HG02642 (cell line): ENCODE measurements around the gene CTBP2.

Experiments
- ATAC-seq: cut with Tn5 transposase; IDR thresholded peaks from one replicate; pipeline ENCODE4 v1.9.1; 2021; ENCODE audit warnings: mild to moderate bottlenecking; ENCODE audit not compliant: unreplicated experiment, poor library complexity

Gene CTBP2

DNA sequence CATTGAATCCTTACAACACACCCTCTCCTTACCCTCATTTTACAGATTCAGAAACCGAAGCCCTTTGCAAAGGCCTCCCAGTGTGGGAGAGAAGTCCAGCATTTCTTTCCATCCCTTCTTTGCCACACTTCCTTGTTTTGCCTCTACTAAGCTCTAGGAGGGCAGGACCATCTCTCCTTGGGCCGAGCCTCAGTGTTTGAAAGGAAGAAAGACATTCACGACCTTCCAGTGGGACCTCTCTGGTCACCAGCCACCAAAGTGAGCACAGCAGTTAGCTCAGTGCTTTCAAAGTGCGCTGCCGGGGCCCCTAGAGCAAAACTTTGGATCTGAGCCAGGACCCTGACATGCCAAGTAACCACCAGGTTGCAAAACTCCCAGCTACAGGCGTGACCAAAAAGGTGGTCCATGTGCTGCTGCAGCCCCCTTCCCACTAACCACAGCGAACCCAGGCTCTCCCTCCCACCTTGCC, 12.4 kb downstream of the CTBP2 start:
- no peak for ATAC-seq

DNA sequence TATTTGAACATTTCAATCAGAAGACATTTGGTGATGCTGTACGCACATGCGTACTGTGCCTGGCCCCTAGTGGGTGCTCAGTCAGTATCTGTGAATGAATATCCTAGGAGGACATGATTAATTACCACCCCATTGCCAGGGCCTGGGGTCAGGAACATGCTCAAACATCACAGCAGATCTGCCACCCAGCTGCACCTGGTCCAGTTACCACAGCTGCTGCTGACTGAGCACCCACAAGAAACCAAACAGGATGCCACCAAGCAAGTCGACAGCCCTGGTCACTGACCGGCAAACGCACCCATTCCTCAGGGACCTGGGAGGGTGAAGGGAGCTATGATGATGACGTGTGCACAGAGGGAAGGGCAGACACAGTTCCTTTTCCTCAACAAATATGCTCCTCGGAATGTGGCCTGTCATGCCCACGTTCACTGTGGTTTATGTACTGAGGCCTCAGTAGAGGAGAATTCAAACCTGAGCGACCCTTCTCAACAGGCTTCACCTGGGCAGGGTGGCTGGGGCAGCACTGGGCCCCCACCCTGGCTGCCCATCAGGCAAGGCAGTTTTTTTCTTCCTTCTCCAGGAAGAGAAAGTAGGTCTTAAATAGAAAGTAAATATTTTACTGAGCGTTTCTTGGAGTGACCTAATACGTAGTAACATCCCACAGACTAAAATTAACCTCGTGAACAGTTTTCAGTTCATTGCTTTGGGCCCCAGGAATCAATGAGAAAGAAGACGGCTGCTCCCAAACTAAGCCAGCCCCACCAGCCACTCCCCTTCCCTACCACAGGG, 13.4 kb downstream of the CTBP2 start:
- ATAC-seq, result no peak

DNA sequence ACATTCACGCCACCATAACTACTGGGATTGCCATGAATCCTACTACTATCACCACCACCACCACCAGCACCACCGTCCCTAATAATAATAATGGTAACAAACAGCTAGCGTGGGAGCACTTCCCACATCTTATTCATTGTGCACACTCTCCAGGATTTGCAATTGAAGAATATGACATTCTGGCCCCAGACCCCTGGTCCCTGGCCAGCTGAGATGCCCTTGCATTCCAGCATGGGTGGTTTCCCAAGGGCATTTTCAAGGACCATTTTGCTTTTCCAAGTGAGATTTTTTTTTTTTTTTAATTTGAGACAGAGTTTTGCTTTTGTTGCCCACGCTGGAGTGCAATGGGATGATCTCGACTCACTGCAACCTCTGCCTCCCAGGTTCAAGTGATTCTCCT, 14.7 kb downstream of the CTBP2 start:
- ATAC-seq, result no peak

DNA sequence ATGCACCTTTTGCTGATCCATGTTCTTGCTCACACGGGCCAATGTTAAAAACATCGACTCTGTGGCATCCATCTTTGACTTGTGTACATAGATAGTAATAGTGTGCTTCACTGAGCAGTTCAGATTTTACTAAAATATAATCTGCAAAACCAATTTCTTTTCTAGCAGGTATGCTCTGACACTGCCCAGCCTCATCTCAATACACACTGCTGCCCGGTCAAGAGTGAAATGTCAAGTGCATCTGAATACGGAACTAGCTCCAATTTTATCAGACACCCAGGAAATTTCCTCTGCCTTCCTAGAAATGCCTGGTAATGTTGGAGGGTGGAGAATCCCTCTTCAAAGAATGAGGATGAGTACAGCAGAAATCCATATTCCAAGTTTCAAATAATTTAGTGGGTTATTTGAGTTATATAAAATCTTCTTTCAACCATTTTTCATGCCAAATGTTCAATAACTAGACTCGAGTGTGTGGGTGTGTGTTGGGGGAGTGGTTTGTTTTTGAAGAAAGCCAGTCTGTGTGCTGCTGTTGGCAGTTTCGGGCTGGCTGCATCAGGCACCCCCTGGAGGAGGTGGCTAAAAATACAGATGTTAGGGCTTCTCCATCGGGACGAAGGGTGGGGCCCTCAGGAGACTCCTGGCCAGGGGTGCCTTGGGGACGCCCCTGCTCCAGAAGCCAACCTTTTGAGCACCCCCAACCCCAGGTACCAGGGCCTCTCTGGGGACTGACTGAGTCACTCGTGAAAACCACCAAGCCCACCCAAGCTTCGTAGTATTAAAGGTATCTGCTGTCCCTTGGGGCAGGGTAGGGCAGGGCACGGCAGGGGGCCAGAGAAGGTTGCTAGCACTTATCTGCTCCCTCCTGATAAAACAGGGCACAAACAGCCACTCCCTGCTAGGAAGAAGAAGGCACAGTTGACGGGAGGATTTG, 15.4 kb downstream of the CTBP2 start:
- ATAC-seq, result no peak

DNA sequence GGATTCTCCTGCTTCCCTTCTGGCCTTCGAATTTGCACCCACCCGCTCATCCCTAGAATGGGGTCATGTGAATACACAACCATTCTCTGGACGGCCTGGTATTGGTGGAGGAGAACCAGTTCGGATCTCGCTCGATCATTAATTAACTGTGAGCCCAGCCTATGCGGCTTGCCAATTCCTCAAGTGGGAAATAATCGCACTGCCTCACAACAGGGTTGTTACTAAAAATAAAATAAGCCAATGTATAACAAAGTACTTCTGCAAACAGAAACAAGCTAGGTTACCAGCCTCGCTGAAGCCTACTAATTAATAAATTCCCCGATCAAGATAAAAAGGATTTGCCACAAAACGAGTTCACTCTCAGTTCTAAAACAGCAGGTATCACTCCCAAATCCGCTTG, 16.2 kb downstream of the CTBP2 start:
- no peak for ATAC-seq

DNA sequence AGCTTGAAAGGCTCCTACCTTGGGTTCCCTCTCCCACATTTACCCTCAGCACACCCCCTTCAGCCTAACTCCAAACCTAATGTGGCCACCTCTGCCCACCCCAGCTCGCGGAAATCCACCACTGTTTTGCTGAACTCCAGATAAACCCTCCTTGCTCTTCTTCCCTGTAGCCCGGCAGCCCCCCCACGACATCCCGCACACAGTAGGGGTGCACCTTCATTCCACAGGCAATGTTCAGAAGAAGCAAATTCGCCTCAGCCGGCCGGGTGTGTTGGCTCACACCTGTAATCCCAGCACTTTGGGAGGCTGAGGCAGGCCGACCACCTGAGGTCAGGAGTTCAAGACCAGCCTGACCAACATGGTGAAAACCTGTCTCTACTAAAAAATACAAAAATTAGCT, 17.4 kb downstream of the CTBP2 start:
- no peak for ATAC-seq

DNA sequence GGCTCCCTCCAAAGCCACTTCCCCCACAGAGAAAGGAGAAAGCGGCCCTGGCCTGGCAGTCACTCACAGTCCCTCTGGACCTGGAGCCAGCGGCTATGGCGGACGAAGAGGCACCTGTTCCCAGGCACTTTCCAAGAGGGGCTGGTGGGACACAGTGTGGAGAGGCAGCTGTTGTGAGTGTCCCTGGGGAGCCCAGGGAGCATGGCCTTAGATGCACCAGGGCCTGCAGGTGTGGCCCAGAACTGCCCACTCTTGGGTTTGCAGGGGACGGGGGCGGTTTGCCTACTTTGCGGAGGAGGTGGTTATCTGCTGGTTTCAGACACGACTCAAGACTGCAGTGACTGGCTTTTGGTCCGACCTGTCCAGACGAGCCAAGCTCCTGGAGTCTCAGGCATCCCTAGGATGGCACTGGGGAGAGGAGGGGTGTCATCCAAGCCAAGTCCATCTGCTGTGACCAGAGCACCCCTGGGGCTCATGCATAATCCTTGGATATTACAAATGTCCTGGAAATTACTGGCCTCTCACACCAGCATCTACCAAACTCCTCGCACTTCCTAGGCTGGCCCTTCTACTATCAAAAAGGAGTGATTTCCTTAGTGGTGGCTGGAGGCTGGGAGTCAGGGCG, 18.4 kb downstream of the CTBP2 start:
- ATAC-seq, result no peak

DNA sequence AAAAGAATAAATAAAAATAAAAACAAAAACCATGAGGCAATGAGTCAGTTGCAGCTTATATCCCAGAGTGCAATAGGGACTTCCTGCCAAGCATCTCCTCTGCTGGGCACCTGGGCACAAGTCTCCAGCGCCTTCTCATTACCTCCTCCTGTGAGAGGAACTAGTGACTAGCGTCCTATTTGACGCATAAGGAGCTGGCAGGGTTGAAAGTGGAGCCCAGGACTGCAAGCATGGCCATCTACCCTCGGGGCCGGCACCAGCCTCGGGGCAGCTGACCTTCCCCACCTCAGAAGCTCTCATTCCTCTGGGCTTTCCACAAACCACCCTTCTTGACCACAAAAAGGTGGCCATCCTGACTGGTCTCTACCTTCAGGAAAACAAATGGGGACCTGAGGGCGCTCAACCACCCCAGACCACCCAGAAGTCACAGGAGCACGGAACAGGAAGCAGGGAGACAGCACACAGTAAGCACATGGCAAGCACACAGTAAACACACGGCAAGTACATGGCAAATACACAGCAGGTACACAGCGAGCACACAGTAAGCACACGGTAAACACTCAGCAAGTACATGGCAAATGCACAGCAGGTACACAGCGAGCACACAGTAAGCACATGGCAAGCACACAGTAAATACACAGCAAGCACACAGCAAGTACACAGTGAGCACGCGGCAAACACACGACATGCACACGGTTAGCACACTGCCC, 19.1 kb downstream of the CTBP2 start:
- ATAC-seq, result no peak

DNA sequence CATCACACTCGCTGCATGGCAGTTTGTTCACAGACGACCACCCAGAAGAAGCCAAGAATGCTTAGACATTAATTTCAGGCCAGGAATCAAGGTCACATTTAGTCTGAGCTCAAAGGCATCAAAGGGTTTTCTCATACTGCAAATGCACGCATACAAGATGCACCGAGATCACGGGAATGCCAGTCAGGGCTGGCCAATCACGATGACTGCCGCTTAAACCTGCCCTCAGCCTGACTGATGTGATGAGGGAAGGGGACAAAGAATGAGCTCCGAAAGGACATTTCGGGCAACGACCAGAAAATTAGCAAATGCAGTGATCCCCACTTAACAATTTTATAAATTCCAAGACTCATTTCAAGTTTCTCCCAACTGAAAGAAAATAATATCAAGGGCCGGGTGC, 20.2 kb downstream of the CTBP2 start:
- no peak for ATAC-seq

DNA sequence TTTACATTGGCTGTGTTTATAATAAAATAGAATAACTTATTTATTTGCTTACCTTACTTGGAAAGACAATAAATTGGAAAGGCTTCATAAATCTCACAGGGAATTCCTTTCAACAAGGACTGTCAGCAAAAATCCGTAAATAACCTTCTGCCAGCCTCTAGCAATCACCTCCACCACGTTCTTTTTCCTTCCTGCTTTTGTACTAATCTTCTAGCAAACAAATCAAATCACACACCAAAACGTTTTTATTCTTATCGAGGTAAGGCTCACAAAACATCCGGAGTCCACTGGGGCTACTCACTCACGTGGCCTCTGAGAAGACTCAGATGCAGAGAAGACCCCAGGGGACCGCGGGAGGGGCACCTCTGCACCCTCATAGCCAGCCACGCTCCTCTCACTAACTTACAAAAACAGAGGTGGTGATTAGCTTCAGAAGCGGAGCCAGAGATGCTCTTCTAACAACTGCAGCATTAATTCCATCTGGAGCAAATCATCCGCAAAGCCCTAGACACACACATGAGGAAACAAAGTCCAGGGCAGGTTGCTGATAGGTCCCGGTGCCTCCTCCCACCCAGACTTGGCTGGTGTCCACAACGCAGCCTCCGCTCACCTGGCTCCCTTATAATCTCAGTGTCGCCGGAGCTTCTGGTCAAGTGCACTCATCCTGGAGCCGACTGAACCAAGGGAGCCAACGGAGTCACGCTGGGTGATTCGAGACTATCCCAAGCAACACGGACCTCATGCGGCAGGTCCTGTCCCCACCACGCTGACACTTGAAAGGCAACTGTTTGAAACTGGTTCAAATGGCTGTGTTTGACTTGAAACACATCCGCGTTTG, 22.5 kb downstream of the CTBP2 start:
- no peak for ATAC-seq

DNA sequence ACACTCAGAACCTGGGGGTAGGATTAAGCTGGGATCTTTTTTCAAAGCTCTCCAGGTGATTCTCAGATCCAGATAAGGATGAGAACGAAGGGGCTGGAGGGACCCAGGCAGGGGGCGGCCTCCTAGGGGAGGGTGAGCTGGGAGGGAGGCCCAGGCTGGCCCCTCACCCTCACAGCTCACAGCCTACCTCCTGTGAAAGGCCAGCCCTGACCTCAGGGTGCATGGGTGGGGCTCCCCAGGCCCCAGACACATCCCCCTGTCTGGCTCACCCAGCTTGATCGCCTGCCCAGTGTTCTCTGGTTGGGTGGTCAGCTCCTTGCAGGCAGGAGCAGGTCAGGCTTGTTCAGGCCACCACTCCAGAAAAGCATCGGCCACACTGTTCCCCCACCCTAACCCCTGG, 24.3 kb downstream of the CTBP2 start:
- no peak for ATAC-seq

DNA sequence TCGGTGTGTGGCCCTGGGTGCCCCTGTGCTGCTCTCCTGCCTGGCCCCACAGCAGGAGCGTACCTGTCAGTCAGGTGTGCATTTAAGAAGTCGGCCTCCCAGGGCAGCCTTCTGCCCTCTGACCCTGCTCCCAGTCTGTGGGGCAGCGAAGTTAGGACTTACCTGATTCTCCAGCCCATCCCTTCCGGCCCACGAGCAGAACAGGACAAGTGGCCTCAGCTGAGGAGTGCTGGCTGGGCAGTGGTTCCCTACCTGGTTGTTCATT, 24.7 kb downstream of the CTBP2 start:
- no peak for ATAC-seq

DNA sequence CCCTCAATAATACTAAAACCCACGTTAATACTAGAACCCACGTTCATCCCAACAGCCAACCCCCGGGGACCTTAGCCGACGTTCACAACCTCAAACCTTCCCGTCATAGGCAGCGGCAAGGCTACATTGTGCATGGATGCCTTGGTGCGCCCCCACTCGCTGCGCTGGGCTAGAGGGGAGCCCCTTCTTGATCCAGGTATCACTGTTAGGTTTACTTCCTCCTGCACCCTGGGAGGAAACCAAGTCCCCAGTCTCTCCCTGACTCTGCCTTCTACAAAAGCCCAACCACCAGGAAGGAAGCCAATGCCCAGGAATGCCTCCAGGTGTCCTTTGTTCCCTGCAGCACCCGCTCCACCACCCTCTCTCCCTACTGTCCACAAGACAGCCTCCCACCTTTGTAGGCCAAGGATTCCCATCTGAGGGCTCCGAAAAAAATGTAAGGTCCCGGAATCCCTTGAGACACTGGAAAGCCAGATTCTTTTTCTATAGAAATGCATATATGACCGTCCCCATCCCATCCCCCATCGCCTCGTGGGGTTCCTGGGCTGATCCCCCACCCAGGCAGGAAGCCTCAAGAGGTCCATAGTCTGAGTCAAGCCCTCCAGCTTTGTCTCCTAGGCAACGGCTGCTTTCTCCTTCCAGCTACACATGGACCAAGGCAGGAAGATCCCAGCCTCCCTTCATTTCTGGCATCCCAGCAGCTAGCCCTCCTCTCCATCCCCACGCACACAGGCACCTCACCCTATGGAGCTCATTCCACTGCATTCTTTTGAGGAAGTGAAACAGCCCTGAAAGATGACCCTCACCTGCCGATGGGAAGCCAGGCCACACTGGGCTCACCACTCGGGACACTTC, 25.2 kb downstream of the CTBP2 start:
- no peak for ATAC-seq

DNA sequence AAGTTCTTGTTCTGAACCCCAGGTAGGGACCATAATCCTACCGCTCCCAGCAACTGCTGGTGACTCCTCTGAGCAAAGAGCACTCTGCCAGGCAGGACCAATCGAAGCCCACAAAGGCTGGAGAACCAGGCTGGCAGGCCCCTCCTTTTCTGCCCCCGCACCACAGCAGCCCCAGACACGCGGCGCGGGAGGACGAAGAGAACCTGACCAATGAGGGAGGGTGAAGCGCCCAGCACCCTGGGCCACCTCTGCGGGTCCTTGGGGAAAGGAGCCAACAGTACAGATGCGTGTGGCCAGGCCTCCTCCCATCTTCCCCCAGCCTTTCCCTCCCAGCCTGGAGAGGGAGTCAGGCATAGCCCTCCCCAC, 25.9 kb downstream of the CTBP2 start:
- ATAC-seq, result no peak

DNA sequence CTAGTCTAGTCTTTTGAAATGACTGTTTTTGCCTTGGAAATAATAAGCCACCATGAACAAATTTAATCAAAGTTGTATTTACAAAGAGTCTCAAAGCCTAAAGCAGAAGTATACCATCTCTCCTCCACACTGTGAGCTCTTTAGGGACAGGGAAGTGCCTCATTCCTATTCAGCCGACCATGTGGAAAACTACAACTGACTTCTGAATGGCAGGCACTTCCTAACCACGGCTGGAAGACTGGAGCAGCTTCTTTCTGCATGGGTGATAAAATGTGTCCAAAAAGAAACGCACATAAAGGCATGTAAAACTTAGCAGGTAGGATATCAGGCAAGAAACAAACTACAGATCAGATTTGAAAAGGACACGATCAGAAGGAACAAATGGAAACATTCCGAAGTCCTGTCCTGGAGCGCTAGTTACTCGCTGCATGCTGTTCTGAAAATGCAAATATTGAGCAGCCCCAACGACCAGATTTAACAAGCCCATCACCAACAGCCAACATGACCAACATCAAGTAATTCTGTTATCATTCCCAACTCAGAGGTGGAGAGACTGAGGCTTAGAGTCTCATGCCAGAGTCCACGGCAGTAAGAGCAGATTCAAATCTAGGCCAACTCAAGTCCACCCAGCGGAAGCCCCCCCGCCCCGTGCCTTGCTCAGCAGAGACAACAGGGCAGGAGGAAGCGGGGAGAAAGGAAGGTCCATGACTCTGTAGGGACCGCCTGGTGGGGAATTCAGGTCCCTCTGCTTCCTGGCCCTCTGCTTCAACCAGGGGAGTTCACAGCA, 26.5 kb downstream of the CTBP2 start:
- no peak for ATAC-seq

DNA sequence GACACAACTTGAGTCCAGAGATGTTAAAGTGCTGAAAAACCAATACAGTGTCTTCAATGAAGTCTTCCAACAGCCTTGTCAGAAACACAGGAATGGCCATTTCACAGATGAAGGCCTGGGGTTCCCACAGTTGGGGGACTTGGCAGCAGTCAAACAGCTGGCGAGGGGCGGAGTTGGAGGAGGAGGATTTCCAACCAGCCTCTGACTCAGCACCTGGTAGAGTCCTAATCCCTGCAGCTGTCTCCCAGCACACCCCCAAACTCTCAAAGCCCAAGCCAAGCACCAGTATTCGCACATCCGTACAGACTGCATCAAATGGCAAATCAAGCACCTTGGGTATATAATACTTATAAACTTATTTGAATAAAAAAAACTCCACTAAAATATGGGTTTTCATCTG, 28.0 kb downstream of the CTBP2 start:
- no peak for ATAC-seq

DNA sequence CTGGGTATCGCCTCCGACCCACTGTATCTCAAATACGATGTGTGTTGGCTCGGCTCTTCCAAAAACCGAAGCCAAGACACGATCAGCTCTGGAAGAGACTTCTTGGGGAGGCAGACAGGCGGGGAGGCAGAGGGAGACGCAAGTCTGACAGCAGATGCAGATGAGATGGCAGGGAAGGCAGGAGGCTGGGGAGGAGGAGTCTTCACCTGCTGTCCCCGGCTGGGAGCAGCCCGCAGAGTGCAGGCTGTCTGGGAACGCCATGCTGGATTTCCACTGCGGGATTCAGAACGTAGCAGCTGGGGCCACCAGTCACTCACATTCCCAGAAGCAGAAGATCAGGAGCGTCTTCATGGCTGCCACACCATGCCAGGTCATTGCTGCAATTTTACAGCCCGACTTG, 29.4 kb downstream of the CTBP2 start:
- no peak for ATAC-seq

DNA sequence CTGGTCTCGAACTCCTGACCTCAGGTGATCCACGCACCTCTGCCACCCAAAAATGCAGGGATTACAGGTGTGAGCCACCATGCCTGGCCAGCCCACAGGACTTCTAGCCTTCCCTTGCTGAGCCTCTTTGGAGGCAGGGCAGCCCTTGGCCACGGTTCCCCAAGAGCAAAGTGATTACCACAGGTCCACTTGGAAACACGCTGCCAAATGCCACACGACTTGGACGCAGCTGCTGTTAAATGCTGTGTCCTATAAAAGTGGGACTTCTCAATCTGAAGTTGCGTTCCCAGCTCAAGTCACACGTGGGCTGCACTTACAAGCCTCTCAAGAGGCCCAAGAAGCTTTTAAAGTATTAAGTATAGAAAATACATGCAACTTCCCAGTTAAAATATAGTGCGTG, 30.1 kb downstream of the CTBP2 start:
- ATAC-seq, result no peak
